Stomach smooth muscle (tissue), 2 donors: ENCODE results near the gene TTC39B.

Experiments used
- H3K27ac ChIP-seq: one replicate; pipeline ENCODE4 v1.7.0; 2013; ENCODE audit warnings: mild to moderate bottlenecking, low read length, inconsistent platforms
- H3K27me3 ChIP-seq, 2 donors: one replicate each; pipeline ENCODE4 v1.7.0; 2013; ENCODE audit warnings: low read length in 2 of 2; ENCODE audit not compliant: insufficient read depth in 2 of 2, control insufficient read depth in 1 of 2
- H3K36me3 ChIP-seq, 2 donors: one replicate each; pipeline ENCODE4 v1.7.0; 2013; ENCODE audit warnings: low read length in 2 of 2; ENCODE audit not compliant: control insufficient read depth in 2 of 2, insufficient read depth in 2 of 2
- H3K4me1 ChIP-seq: one replicate; pipeline ENCODE4 v1.7.0; 2013; ENCODE audit warnings: low read length; ENCODE audit not compliant: control insufficient read depth, insufficient read depth
- H3K4me3 ChIP-seq, 2 donors: one replicate each; pipeline ENCODE4 v1.7.0; 2013; ENCODE audit warnings: low read length in 2 of 2
- H3K9ac ChIP-seq, 2 donors: one replicate each; pipeline ENCODE4 v1.7.0; 2013; ENCODE audit warnings: low read length in 2 of 2, mild to moderate bottlenecking in 1 of 2
- H3K9me3 ChIP-seq, 2 donors: one replicate each; pipeline ENCODE4 v1.7.0; 2013; ENCODE audit warnings: low read length in 2 of 2; ENCODE audit not compliant: control insufficient read depth in 2 of 2
- donor health status: healthy.
- donor health status: Pancreatic carcinoma.

Gene TTC39B

DNA sequence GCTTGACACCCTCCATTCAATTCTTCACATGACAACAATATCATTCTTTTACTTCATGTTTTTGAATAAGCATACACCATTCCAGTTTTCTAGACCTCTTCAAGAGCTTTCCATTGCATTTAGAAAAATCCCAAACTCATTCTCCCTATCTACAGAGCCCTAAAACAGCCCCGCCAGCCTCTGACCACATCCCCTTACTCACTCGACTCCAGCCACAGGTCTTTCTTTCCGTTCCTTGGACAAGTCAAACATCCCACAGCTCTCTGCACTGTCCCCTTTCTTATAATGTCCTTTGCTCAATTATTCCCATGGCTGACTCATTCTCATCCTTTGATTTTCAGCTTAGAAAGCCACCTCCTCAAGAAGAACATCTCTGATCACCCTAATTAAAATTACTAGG, 38.2 kb downstream of the TTC39B start:
- H3K27ac ChIP-seq: no peak overlapping the region
- H3K36me3 ChIP-seq: no peaks in the 10 kb centered on the region
- no peak overlapping the region for H3K9ac ChIP-seq
- no peaks in the 10 kb centered on the region for H3K9me3 ChIP-seq
- H3K4me3 ChIP-seq: no peak overlapping the region
- H3K27me3 ChIP-seq: no peaks in the 10 kb centered on the region
- H3K4me1 ChIP-seq: no peaks in the 10 kb centered on the region

DNA sequence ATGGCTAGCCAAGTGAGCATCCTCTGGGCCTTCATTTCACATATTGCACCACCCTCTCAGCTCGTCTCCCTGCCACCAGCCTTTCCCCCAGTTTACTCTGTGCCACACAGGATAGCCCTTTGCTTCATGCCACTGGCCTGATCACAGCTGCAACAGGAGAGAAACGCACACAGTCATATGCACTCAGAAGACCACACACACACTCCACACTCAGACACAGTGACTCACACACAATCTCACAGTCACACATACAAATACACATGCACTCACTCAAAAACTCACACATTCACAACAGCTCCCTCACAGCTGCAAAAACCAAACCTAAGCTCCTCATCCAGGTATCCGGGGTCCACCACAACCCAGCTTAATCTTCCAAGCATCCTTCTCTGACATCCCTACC, 38.7 kb downstream of the TTC39B start:
- Histone ChIP-seq H3K9ac (no peak overlapping the region), H3K36me3 (peaks cover 0 to 1% of the 10 kb centered on the region in 2 donors), H3K27ac (no peak overlapping the region), H3K27me3 (no peaks in the 10 kb centered on the region), H3K9me3 (no peaks in the 10 kb centered on the region), H3K4me1 (no peaks in the 10 kb centered on the region), H3K4me3 (no peak overlapping the region)

DNA sequence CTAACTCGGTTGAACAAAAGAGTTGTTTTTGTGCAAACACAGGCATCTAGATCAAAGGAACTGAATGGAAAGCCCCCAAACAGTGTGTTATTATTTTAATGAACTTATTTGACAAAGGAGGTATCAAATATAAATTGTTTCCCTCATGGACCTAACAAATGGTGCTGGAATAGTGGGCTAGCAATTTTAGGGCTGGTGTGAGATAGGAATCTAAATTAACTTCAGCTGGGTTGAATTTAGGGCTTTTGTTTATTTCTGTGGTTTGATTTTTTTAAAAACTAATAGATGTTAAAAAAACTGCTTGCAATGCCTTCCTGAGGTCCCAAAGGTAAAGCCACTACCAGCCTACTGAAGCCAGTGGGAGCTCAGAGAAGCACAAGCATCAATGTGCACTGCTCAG, 42.1 kb downstream of the TTC39B start:
- Histone ChIP-seq H3K4me1 (no peaks in the 10 kb centered on the region), H3K9ac (no peak overlapping the region), H3K36me3 (peaks cover 0 to 2% of the 10 kb centered on the region in 2 donors), H3K4me3 (no peak overlapping the region), H3K27me3 (no peaks in the 10 kb centered on the region), H3K27ac (no peak overlapping the region), H3K9me3 (no peaks in the 10 kb centered on the region)

DNA sequence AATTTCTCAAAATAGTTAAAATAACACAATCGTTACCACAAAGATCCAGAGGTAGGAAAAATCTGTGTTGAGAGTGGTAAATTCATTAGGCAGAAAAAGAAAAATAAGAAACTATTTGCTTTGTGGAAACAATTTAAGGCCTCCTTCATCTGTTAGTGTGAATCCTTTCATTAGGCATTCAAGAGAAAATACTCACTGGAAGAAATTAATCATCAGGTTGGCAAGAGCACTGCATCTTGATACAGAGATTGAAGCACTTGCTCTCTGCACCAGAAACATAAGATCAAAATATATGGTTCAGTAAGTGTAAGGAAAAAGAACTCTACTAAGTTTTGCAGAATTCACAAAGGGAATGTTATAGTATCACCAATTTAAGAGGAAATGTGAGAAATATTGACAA, 44.4 kb downstream of the TTC39B start:
- Histone ChIP-seq H3K9me3 (no peaks in the 10 kb centered on the region), H3K4me1 (no peaks in the 10 kb centered on the region), H3K36me3 (peaks cover 0 to 5% of the 10 kb centered on the region in 2 donors), H3K27me3 (no peaks in the 10 kb centered on the region), H3K4me3 (no peak overlapping the region), H3K27ac (no peak overlapping the region), H3K9ac (no peak overlapping the region)

DNA sequence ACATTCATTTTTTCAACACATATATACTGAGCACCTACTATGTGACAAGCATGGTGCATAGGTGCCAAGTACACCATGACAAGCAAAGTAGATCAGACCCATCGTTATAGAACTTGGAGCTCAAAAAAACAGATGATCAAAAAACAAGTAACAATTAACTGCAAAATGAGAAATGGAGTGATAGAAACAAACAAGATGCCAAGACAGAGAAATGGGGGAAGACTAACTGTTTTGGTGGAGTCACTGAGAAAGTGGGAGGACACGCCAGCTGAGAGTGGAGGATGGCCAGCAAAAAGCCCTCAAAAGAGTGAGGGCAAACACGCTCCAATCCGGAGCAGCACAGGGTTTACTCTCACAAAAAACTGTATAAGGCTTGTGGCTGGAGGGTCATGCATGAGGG, 50.6 kb downstream of the TTC39B start:
- Histone ChIP-seq H3K4me3 (no peak overlapping the region), H3K27ac (no peak overlapping the region), H3K9me3 (no peaks in the 10 kb centered on the region), H3K4me1 (no peaks in the 10 kb centered on the region), H3K9ac (no peak overlapping the region), H3K36me3 (peaks cover 0 to 3% of the 10 kb centered on the region in 2 donors), H3K27me3 (no peaks in the 10 kb centered on the region)

DNA sequence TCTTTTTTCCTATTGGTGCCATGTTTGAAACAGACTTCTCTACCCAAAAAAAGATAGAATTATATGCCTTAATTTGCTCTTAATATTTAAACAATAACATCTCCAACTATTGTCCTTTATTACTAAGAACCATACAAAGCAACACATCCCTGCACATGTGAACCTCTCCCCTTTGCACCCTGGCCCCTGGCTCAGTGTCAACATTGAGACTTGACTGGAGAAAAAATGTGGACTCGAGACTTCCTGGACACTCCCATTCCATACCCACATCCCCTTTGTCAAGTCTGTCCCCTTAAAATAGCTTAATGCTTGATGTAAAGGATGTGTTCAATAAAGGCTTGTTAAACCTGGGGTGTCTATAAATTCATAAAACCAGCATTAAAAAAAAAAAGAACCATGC, 53.2 kb downstream of the TTC39B start:
- no peaks in the 10 kb centered on the region for H3K27me3 ChIP-seq
- H3K9ac ChIP-seq: no peak overlapping the region
- peaks cover 0 to 3% of the 10 kb centered on the region in 2 donors for H3K36me3 ChIP-seq
- H3K9me3 ChIP-seq: no peaks in the 10 kb centered on the region
- H3K4me1 ChIP-seq: no peaks in the 10 kb centered on the region
- H3K27ac ChIP-seq: no peak overlapping the region
- H3K4me3 ChIP-seq: no peak overlapping the region

DNA sequence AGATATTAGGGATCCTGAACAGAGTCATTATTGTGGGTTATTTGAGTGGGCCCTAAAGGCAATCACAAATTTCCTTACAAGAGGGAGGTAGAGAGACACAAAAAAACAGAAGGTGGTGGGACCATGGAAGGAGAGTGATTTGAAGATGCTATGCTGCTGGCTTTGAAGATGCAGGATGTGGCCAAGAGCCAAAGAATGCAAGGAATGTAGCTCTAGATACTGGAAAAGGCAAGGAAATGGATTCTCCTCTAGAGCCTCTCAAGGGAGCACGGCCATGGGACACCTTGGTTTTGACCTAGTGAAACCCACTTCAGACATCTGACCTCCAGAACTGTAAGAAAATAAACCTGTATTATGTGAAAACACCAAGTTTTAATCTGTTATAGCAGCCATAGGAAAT, 53.8 kb downstream of the TTC39B start:
- H3K27ac ChIP-seq: no peak overlapping the region
- H3K9ac ChIP-seq: no peak overlapping the region
- H3K36me3 ChIP-seq: no peaks in the 10 kb centered on the region
- no peaks in the 10 kb centered on the region for H3K4me1 ChIP-seq
- no peak overlapping the region for H3K4me3 ChIP-seq
- H3K27me3 ChIP-seq: no peaks in the 10 kb centered on the region
- H3K9me3 ChIP-seq: no peaks in the 10 kb centered on the region

DNA sequence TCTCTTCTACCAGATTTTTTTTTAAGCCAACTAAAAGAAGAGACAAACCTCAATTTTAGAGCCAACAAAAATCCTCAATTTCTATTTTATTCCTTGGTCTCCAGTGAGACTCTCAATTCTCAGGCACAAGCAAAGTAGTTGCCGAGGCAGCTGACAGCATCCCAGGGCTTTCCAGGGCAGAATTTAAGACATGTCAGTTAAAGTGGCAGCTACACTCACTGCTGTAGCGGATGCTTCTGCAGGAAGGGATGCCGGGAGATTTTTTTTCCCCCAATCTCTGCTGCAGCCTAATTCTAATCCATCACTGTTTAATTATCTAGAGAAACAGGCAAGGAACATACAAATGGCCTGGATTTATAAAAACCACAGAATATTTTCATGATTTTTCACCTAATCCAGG, 57.0 kb downstream of the TTC39B start:
- Histone ChIP-seq H3K27ac (no peak overlapping the region), H3K4me1 (no peaks in the 10 kb centered on the region), H3K9me3 (no peaks in the 10 kb centered on the region), H3K9ac (no peak overlapping the region), H3K4me3 (no peak overlapping the region), H3K27me3 (no peaks in the 10 kb centered on the region), H3K36me3 (no peaks in the 10 kb centered on the region)

DNA sequence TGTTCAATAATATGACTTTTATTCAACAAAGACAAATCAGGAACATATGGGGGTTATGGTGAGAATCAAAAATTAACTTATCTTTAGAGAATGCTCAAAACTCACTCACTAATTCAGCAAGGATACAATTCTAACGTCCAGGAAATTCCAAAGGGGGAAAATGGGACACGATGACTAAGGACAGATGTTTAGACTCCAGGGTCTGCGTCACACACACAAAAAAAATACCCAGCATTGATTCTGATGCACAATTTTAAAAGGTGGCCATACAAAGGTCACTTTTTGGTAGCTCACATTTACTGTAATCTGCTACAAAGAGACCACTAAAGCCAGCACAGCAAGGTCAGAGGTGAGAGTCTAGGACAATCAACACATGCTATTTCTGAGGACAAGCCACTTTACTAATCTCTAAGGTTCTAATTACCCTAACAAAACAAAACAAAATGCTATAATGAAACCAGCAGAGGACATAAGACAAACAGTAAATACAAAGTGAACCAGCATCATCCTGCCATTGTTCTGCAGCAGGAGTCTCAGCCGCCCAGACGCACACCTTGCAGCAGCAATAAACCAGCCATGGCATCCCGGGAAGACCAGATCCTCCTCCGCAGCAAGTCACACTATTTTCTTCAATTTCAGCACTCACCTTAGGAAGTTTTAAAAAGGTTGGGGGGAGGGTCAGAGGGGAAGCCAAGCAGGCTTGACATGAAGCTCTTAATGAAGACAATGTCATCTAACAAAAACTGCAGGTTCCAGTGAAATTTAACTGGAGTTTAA, 57.8 kb downstream of the TTC39B start:
- Histone ChIP-seq H3K4me1 (no peaks in the 10 kb centered on the region), H3K27me3 (no peaks in the 10 kb centered on the region), H3K36me3 (no peaks in the 10 kb centered on the region), H3K9me3 (no peaks in the 10 kb centered on the region), H3K27ac (no peak overlapping the region), H3K4me3 (no peak overlapping the region), H3K9ac (no peak overlapping the region)

DNA sequence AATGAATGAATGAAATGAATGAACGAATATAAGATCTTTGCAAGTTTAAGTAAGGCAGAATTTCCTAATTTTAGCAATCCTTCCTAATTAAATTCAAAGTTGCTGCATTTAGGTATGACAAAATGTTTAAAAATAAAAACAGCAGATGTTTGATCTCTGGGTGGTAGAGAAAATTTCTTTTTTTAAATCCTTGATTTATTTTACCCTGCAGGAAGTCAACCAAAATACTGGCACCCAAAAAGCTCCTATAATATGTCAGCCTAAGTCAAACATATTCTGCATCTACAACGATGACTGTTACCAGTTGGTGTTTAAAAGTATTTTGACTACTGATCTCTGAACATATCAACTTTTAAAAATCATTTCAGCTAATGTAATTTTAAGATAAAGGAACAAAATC, 58.4 kb downstream of the TTC39B start:
- Histone ChIP-seq H3K9ac (no peak overlapping the region), H3K4me3 (no peak overlapping the region), H3K27ac (no peak overlapping the region), H3K9me3 (no peaks in the 10 kb centered on the region), H3K27me3 (no peaks in the 10 kb centered on the region), H3K36me3 (no peaks in the 10 kb centered on the region), H3K4me1 (no peaks in the 10 kb centered on the region)

DNA sequence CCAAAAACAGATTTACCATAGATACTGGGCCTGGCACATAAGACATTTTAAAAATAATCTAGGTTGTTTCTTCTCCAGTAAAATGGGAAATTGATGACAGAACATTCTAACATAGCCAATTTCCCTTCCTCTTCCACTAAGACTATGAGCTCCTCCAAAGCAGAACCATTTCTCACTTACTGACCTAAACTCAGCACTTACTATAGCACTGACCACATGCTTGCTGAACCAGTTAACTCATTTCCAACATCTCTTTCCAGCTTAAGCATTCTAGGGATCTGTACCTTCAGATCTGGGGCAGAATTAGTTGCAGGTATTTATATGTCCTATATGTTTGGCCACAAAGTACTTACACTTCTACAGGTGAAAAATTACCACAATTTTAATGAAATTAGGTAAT, 58.9 kb downstream of the TTC39B start:
- H3K27ac ChIP-seq: no peak overlapping the region
- H3K36me3 ChIP-seq: no peaks in the 10 kb centered on the region

More for the DNA sequence above, 58.9 kb downstream of the TTC39B start:
- H3K9me3 ChIP-seq: no peaks in the 10 kb centered on the region
- no peak overlapping the region for H3K4me3 ChIP-seq
- H3K9ac ChIP-seq: no peak overlapping the region
- H3K27me3 ChIP-seq: no peaks in the 10 kb centered on the region
- no peaks in the 10 kb centered on the region for H3K4me1 ChIP-seq
